Loucy (cell line): ENCODE data around the gene PRKAR2B.

ENCODE experiments used
- H2AFZ ChIP-seq: fragments of 200-600 bp; sonication (generic); 2 replicates; pipeline ENCODE4 v1.6.0; 2016; ENCODE audit warnings: antibody characterized with exemption, mild to moderate bottlenecking, low read length, moderate library complexity
- H3F3A ChIP-seq: fragments of 200-600 bp; 2 replicates; pipeline ENCODE4 v1.6.0; 2016; ENCODE audit warnings: antibody characterized with exemption, low read depth, mild to moderate bottlenecking
- H3K27me3 ChIP-seq: fragments of 200-600 bp; sonication (generic); 2 replicates; pipeline ENCODE4 v1.6.1; 2014; ENCODE audit warnings: low read length, mild to moderate bottlenecking; ENCODE audit not compliant: insufficient read depth, poor library complexity, severe bottlenecking
- H3K36me3 ChIP-seq: fragments of 200-600 bp; sonication (generic); 2 replicates; pipeline ENCODE4 v1.6.1; 2016; ENCODE audit warnings: low read length; ENCODE audit not compliant: insufficient read depth
- H3K4me1 ChIP-seq: fragments of 200-600 bp; sonication (generic); 2 replicates; pipeline ENCODE4 v1.5.1; 2014; ENCODE audit warnings: low read length, mild to moderate bottlenecking; ENCODE audit not compliant: insufficient read depth, poor library complexity, severe bottlenecking
- H3K4me2 ChIP-seq: fragments of 200-600 bp; sonication (generic); 2 replicates; pipeline ENCODE4 v1.6.0; 2014; ENCODE audit warnings: antibody characterized with exemption, low read length, low read depth, mild to moderate bottlenecking; ENCODE audit not compliant: poor library complexity, severe bottlenecking
- H3K4me3 ChIP-seq: fragments of 200-600 bp; sonication (generic); 2 replicates; pipeline ENCODE4 v1.5.1; 2014; ENCODE audit warnings: low read length, mild to moderate bottlenecking, mixed read lengths; ENCODE audit not compliant: poor library complexity, severe bottlenecking
- H3K79me2 ChIP-seq: fragments of 200-600 bp; sonication (generic); 2 replicates; pipeline ENCODE4 v1.6.1; 2014; ENCODE audit warnings: low read length; ENCODE audit not compliant: insufficient read depth
- H3K9ac ChIP-seq: fragments of 200-600 bp; sonication (generic); 2 replicates; pipeline ENCODE4 v1.6.0; 2014; ENCODE audit warnings: mild to moderate bottlenecking, low read depth, low read length, moderate library complexity; ENCODE audit not compliant: poor library complexity, severe bottlenecking
- H3K9me2 ChIP-seq: fragments of 200-600 bp; sonication (generic); replicated peaks from 2 replicates; pipeline ENCODE4 v1.6.1; 2016; ENCODE audit warnings: low read depth, low read length, mixed read lengths
- H3K9me3 ChIP-seq: fragments of 200-600 bp; sonication (generic); 2 replicates; pipeline ENCODE4 v1.6.1; 2014; ENCODE audit warnings: mild to moderate bottlenecking, antibody characterized with exemption, low read length, low read depth; ENCODE audit not compliant: insufficient read depth
- H4K20me1 ChIP-seq: fragments of 200-600 bp; sonication (generic); 2 replicates; pipeline ENCODE4 v1.6.0; 2014; ENCODE audit warnings: antibody characterized with exemption, low read length, mild to moderate bottlenecking; ENCODE audit not compliant: insufficient read depth, poor library complexity, severe bottlenecking
- EZH2phosphoT487 ChIP-seq: fragments of 200-600 bp; IDR thresholded peaks from 2 replicates; pipeline ENCODE4 v1.6.1; 2018; ENCODE audit warnings: antibody characterized with exemption, mild to moderate bottlenecking, moderate library complexity, borderline replicate concordance
- TF ChIP-seq, protein P1 (sequence below): fragments of 200-600 bp; sonication (generic); conservative IDR thresholded peaks from 2 replicates; pipeline ENCODE4 v1.5.1; 2014; ENCODE audit warnings: mild to moderate bottlenecking, antibody characterized with exemption, low read length

Gene PRKAR2B

GRCh38 chr7:107111196-107111595, 66.7 kb downstream of the PRKAR2B start:
- no peak for TF ChIP-seq EZH2phosphoT487
- TF ChIP-seq, protein P1, sequence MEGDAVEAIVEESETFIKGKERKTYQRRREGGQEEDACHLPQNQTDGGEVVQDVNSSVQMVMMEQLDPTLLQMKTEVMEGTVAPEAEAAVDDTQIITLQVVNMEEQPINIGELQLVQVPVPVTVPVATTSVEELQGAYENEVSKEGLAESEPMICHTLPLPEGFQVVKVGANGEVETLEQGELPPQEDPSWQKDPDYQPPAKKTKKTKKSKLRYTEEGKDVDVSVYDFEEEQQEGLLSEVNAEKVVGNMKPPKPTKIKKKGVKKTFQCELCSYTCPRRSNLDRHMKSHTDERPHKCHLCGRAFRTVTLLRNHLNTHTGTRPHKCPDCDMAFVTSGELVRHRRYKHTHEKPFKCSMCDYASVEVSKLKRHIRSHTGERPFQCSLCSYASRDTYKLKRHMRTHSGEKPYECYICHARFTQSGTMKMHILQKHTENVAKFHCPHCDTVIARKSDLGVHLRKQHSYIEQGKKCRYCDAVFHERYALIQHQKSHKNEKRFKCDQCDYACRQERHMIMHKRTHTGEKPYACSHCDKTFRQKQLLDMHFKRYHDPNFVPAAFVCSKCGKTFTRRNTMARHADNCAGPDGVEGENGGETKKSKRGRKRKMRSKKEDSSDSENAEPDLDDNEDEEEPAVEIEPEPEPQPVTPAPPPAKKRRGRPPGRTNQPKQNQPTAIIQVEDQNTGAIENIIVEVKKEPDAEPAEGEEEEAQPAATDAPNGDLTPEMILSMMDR = no peak
- Histone ChIP-seq H3K27me3 (no peaks in the 10 kb centered on the region), H3K79me2 (no peaks in the 10 kb centered on the region), H3K9me3 (no peaks in the 10 kb centered on the region), H3K4me3 (no peak overlapping the region), H4K20me1 (no peaks in the 10 kb centered on the region), H3K9ac (no peak overlapping the region), H3K4me2 (no peak overlapping the region), H3F3A (0 out of 2 replicates have a peak, but pooled peaks cover 2% of the 10 kb centered on the region), H3K4me1 (peaks cover 5% of the 10 kb centered on the region), H2AFZ (no peak overlapping the region; the same call in 1 of the 2 replicates), H3K9me2 (no peaks in the 10 kb centered on the region), H3K36me3 (no peaks in the 10 kb centered on the region)

GRCh38 chr7:107113866-107114265, 69.4 kb downstream of the PRKAR2B start:
- Histone ChIP-seq H2AFZ (no peak overlapping the region), H3K27me3 (no peaks in the 10 kb centered on the region), H3K9ac (no peak overlapping the region), H3K9me2 (no peaks in the 10 kb centered on the region), H3K4me2 (no peak overlapping the region), H3K4me3 (no peak overlapping the region), H3K79me2 (no peaks in the 10 kb centered on the region), H3K9me3 (no peaks in the 10 kb centered on the region), H3F3A (0 out of 2 replicates have a peak, but pooled peaks cover 2% of the 10 kb centered on the region), H4K20me1 (no peaks in the 10 kb centered on the region), H3K36me3 (no peaks in the 10 kb centered on the region), H3K4me1 (peaks cover 5% of the 10 kb centered on the region)
- TF ChIP-seq, protein P1 = no peak
- no peak for TF ChIP-seq EZH2phosphoT487

DNA sequence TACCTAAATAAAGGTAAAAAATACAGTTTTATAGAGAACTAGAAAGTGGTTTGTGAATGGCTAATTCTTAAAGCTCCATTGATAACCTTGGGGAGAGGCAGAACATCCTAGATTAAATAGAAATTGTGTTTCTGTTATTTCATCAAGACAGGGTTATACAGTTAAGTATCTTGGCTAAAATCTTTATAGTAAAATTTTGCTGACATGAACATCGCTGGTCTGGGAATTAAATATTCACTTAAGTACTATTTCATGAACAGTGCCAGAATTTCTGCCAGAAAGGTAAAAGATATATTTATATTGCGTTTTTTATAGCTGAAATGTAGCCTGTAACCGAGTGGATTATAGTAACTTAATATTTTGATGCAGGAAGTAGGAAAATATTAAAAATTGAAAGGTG, 70.6 kb downstream of the PRKAR2B start:
- Histone ChIP-seq H3K4me2 (no peak overlapping the region), H3K9me3 (no peaks in the 10 kb centered on the region), H3K27me3 (no peaks in the 10 kb centered on the region), H3K4me3 (no peak overlapping the region), H3F3A (0 out of 2 replicates have a peak, but pooled peaks cover 2% of the 10 kb centered on the region), H3K79me2 (no peaks in the 10 kb centered on the region), H3K9me2 (no peaks in the 10 kb centered on the region), H4K20me1 (no peaks in the 10 kb centered on the region), H3K4me1 (peaks cover 5% of the 10 kb centered on the region), H2AFZ (no peak overlapping the region), H3K9ac (no peak overlapping the region), H3K36me3 (no peaks in the 10 kb centered on the region)
- TF ChIP-seq, protein P1 = no peak
- no peak for TF ChIP-seq EZH2phosphoT487
